Keratinocyte (primary cell): Measurements from ENCODE around the gene BDKRB2.

ENCODE experiments used
- EZH2 ChIP-seq: IDR thresholded peaks from one replicate; pipeline ENCODE4 v1.6.1; 2012; ENCODE audit warnings: inconsistent platforms, mild to moderate bottlenecking, low read length, moderate library complexity
- TF ChIP-seq, protein P1 (sequence below), 3 experiments: IDR thresholded peaks in 1 of 3; conservative IDR thresholded peaks in 1 of 3; optimal IDR thresholded peaks in 1 of 3; 2 replicates in 2 of 3; 3 replicates in 1 of 3; pipeline versions ENCODE3 to v1.5.1; 2011; ENCODE audit warnings: low read length in 3 of 3, mild to moderate bottlenecking in 3 of 3, moderate library complexity in 2 of 3, control low read depth in 1 of 3, inconsistent platforms in 1 of 3; ENCODE audit not compliant: insufficient read depth in 2 of 3; ENCODE audit errors: extremely low read depth in 1 of 3

DNA sequence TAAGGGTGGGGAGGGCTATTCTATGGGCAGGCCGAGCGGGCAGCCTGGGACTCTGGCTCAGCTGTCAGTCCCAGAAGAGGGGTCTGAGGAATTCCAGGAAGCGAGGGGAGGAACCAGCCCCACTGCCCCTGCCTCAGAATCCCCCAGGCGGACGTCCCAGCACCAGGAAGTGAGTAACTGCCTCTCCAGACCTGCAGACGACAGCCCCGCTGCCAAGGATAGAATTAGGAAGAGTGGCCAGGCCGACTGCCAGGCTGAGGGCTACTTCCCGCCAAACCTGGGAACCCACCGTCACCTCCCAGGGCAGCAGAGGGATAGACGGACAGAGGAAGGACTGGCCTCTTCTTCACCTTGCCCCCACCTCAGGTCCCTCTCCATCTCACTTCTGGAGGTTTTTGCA is 6.7 kb upstream of the BDKRB2 start:
- TF ChIP-seq, protein P1, sequence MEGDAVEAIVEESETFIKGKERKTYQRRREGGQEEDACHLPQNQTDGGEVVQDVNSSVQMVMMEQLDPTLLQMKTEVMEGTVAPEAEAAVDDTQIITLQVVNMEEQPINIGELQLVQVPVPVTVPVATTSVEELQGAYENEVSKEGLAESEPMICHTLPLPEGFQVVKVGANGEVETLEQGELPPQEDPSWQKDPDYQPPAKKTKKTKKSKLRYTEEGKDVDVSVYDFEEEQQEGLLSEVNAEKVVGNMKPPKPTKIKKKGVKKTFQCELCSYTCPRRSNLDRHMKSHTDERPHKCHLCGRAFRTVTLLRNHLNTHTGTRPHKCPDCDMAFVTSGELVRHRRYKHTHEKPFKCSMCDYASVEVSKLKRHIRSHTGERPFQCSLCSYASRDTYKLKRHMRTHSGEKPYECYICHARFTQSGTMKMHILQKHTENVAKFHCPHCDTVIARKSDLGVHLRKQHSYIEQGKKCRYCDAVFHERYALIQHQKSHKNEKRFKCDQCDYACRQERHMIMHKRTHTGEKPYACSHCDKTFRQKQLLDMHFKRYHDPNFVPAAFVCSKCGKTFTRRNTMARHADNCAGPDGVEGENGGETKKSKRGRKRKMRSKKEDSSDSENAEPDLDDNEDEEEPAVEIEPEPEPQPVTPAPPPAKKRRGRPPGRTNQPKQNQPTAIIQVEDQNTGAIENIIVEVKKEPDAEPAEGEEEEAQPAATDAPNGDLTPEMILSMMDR (optimal IDR thresholded peaks at IDR 0.05 in 1 of 3, IDR thresholded peaks at IDR 0.05 in 1 of 3, conservative IDR thresholded peaks at IDR 0.05 in 1 of 3; ENCODE audit: extremely low read depth in 1 of 3, insufficient read depth in 2 of 3, low read length in 3 of 3): no peak
- TF ChIP-seq EZH2: no peak
